ENCODE data around the gene ZMYND10.

ZMYND10 gene

DNA sequence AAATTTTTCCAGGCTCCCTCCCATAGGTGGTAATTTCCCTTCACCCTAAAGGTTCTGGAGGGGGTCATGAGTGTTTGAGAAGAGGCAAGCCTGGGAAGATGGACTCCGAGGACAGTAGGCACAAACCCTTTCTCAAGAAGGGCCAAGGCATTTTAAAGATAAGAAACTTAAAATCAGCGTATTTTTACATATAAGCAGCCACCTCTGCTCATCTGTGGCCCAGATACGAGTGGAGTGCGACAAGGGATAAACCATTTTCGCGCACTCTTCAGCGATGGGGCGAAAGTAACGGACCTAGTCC, 5.4 kb downstream of the ZMYND10 start:
- TF ChIP-seq SIN3A (IDR thresholded peaks at IDR 0.05; ENCODE audit: borderline replicate concordance, insufficient read depth, low read length) (no peak), FOXP2 (optimal IDR thresholded peaks at IDR 0.05; ENCODE audit: borderline replicate concordance, extremely low read depth, extremely low read length, insufficient read depth) (no peak), TAF1 (IDR thresholded peaks at IDR 0.05; ENCODE audit: borderline replicate concordance, insufficient read depth, low read length) (no peak), POLR2AphosphoS5 (IDR thresholded peaks at IDR 0.05; ENCODE audit: low read depth, low read length) (no peak)
- TF ChIP-seq, protein P1, sequence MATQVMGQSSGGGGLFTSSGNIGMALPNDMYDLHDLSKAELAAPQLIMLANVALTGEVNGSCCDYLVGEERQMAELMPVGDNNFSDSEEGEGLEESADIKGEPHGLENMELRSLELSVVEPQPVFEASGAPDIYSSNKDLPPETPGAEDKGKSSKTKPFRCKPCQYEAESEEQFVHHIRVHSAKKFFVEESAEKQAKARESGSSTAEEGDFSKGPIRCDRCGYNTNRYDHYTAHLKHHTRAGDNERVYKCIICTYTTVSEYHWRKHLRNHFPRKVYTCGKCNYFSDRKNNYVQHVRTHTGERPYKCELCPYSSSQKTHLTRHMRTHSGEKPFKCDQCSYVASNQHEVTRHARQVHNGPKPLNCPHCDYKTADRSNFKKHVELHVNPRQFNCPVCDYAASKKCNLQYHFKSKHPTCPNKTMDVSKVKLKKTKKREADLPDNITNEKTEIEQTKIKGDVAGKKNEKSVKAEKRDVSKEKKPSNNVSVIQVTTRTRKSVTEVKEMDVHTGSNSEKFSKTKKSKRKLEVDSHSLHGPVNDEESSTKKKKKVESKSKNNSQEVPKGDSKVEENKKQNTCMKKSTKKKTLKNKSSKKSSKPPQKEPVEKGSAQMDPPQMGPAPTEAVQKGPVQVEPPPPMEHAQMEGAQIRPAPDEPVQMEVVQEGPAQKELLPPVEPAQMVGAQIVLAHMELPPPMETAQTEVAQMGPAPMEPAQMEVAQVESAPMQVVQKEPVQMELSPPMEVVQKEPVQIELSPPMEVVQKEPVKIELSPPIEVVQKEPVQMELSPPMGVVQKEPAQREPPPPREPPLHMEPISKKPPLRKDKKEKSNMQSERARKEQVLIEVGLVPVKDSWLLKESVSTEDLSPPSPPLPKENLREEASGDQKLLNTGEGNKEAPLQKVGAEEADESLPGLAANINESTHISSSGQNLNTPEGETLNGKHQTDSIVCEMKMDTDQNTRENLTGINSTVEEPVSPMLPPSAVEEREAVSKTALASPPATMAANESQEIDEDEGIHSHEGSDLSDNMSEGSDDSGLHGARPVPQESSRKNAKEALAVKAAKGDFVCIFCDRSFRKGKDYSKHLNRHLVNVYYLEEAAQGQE (IDR thresholded peaks at IDR 0.05; ENCODE audit: insufficient read depth in 1 of 2, low read depth in 2 of 2, low read length in 2 of 2), result no peak

- TF ChIP-seq, protein P1 (IDR thresholded peaks at IDR 0.05; ENCODE audit: insufficient read depth in 1 of 2, low read depth in 2 of 2, low read length in 2 of 2), result no peak
- no peak for TF ChIP-seq TAF1 (IDR thresholded peaks at IDR 0.05; ENCODE audit: borderline replicate concordance, insufficient read depth, low read length)
- TF ChIP-seq POLR2AphosphoS5 (IDR thresholded peaks at IDR 0.05; ENCODE audit: low read depth, low read length), result no peak
- no peak for TF ChIP-seq SIN3A (IDR thresholded peaks at IDR 0.05; ENCODE audit: borderline replicate concordance, insufficient read depth, low read length)
- no peak for TF ChIP-seq FOXP2 (optimal IDR thresholded peaks at IDR 0.05; ENCODE audit: borderline replicate concordance, extremely low read depth, extremely low read length, insufficient read depth)
Measured at GRCh38 chr3:50339485-50340146, 5.9 kb downstream of the ZMYND10 start.

DNA sequence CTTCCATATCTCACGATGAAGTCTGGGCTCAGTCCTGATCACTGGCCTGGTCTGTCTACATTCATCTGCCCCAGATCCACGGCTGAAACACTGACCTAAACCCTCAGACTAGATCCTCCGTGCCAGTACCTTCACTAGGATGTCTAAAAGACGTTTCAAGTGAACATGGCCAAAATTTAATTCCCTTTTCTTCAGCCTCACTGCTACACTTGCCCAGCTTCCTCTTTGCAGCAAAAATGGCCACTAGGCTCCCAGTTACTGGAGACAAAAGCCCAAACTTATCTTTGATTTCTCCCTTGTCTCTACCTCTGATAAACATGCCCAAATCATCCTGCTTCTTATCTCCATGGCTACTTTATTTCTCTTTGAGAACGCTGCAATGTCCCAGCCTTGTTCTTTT, 6.6 kb downstream of the ZMYND10 start:
- TF ChIP-seq SIN3A (IDR thresholded peaks at IDR 0.05; ENCODE audit: borderline replicate concordance, insufficient read depth, low read length) (no peak), TAF1 (IDR thresholded peaks at IDR 0.05; ENCODE audit: borderline replicate concordance, insufficient read depth, low read length) (no peak), POLR2AphosphoS5 (IDR thresholded peaks at IDR 0.05; ENCODE audit: low read depth, low read length) (no peak), FOXP2 (optimal IDR thresholded peaks at IDR 0.05; ENCODE audit: borderline replicate concordance, extremely low read depth, extremely low read length, insufficient read depth) (no peak)
- TF ChIP-seq, protein P1 (IDR thresholded peaks at IDR 0.05; ENCODE audit: insufficient read depth in 1 of 2, low read depth in 2 of 2, low read length in 2 of 2), result no peak

- TF ChIP-seq TAF1 (IDR thresholded peaks at IDR 0.05; ENCODE audit: borderline replicate concordance, insufficient read depth, low read length) (no peak), SIN3A (IDR thresholded peaks at IDR 0.05; ENCODE audit: borderline replicate concordance, insufficient read depth, low read length) (no peak), FOXP2 (optimal IDR thresholded peaks at IDR 0.05; ENCODE audit: borderline replicate concordance, extremely low read depth, extremely low read length, insufficient read depth) (no peak), POLR2AphosphoS5 (IDR thresholded peaks at IDR 0.05; ENCODE audit: low read depth, low read length) (peak; percentile 84)
- TF ChIP-seq, protein P1 (IDR thresholded peaks at IDR 0.05; ENCODE audit: insufficient read depth in 1 of 2, low read depth in 2 of 2, low read length in 2 of 2), result no peak; a peak in 1 of 4 replicates
Measured at GRCh38 chr3:50337175-50337861, 8.2 kb downstream of the ZMYND10 start.
